HCT116 (cell line): ENCODE measurements around the gene ANKRD24. TPM values are rescaled to one million over a fixed set of nuclear protein-coding genes. Genes with fewer than 3 reads are reported as not detected.

ENCODE experiments used
- ATAC-seq: fragments of 200-7000 bp; cut with Tn5 transposase; 2 replicates; pipeline ENCODE4 v1.9.1; 2020; ENCODE audit warnings: mild to moderate bottlenecking, moderate library complexity
- BruUV-seq: library from RNA; stranded (reverse); fragments of 400-500 nt; replicated peaks from 2 replicates; lab custom pipeline; 2021; lab: Mats Ljungman, UMichigan
- CTCF ChIA-PET: fragments of 300-600 bp; sonication (Branson Sonifier 250); formaldehyde crosslinking; loops from one replicate; lab custom pipeline; 2021; ENCODE audit warnings: antibody characterized with exemption; lab: Charles Lee
- POLR2A ChIA-PET: fragments of 300-600, 350-600 bp; sonication (Branson Sonifier 250); formaldehyde crosslinking; loops from one replicate; lab custom pipeline; 2021; ENCODE audit warnings: antibody characterized with exemption; lab: Charles Lee
- RAD21 ChIA-PET, 2 experiments: fragments of 300-600 bp; sonication (Branson Sonifier 250); formaldehyde crosslinking; loops; one replicate each; lab custom pipeline; 2023; ENCODE audit warnings: low total read pairs in 2 of 2; ENCODE audit not compliant: uncharacterized antibody in 2 of 2, unreplicated experiment in 2 of 2, low non-redundant PET in 1 of 2; lab: Charles Lee
- DNase-seq: peaks from one replicate; pipeline ENCODE4 v3.0.0-alpha.2; 2010; ENCODE audit warnings: low read depth, low spot score
- H2AFZ ChIP-seq: fragments of 200-600 bp; shearing (Covaris generic), sonication (generic); 2 replicates; pipeline ENCODE4 v1.6.1; 2017; ENCODE audit warnings: low read depth, mixed run types, mixed read lengths, antibody characterized with exemption, low read length; ENCODE audit not compliant: poor library complexity, severe bottlenecking
- H3K27ac ChIP-seq: 2 replicates; pipeline ENCODE4 v1.5.1; 2012; ENCODE audit warnings: low read depth, low read length
- H3K27me3 ChIP-seq: fragments of 200-600 bp; sonication (generic); 2 replicates; pipeline ENCODE4 v1.6.1; 2016; ENCODE audit warnings: mixed run types, low read length, mixed read lengths; ENCODE audit not compliant: insufficient read depth
- H3K36me3 ChIP-seq, 2 experiments: fragments of 200-500 bp in 1 of 2; fragments of 200-600 bp in 1 of 2; sonication (Bioruptor generic) in 1 of 2; sonication (generic) in 1 of 2; 2 replicates each; pipeline versions ENCODE4 v1.5.1 to v1.6.1; 2014 to 2016; ENCODE audit warnings: low read length in 2 of 2, inconsistent platforms in 1 of 2, mixed read lengths in 1 of 2, mixed run types in 1 of 2; ENCODE audit not compliant: insufficient read depth in 2 of 2, control insufficient read depth in 1 of 2
- H3K4me1 ChIP-seq, 2 experiments: fragments of 200-600 bp in 1 of 2; sonication (generic) in 1 of 2; 2 replicates each; pipeline versions ENCODE4 v1.5.1 to v1.6.1; 2012 to 2017; ENCODE audit warnings: low read length in 2 of 2, inconsistent platforms in 1 of 2, mild to moderate bottlenecking in 1 of 2, mixed read lengths in 1 of 2, mixed run types in 1 of 2, moderate library complexity in 1 of 2; ENCODE audit not compliant: insufficient read depth in 2 of 2, control insufficient read depth in 1 of 2
- H3K4me2 ChIP-seq: fragments of 200-600 bp; sonication (generic); 2 replicates; pipeline ENCODE4 v1.6.1; 2017; ENCODE audit warnings: mixed run types, low read length, mixed read lengths
- H3K4me3 ChIP-seq, 2 experiments: fragments of 200-600 bp in 1 of 2; sonication (generic) in 1 of 2; replicated peaks in 1 of 2; 2 replicates each; pipeline ENCODE4 v1.5.1; 2011 to 2016; ENCODE audit warnings: low read length in 2 of 2, control low read depth in 1 of 2, low read depth in 1 of 2, mild to moderate bottlenecking in 1 of 2, mixed read lengths in 1 of 2, mixed run types in 1 of 2
- H3K79me2 ChIP-seq: fragments of 200-600 bp; sonication (generic); 2 replicates; pipeline ENCODE4 v1.6.1; 2017; ENCODE audit warnings: mild to moderate bottlenecking, mixed run types, low read length, moderate library complexity, mixed read lengths; ENCODE audit not compliant: insufficient read depth
- H3K9ac ChIP-seq: fragments of 200-600 bp; sonication (generic); 2 replicates; pipeline ENCODE4 v1.6.1; 2016; ENCODE audit warnings: low read length, mixed read lengths
- H3K9me2 ChIP-seq: fragments of 200-600 bp; sonication (generic), shearing (Covaris generic); 2 replicates; pipeline ENCODE4 v1.6.1; 2017; ENCODE audit warnings: mixed run types, mild to moderate bottlenecking, moderate library complexity; ENCODE audit not compliant: insufficient read depth
- H3K9me3 ChIP-seq, 2 experiments: fragments of 200-500 bp in 1 of 2; fragments of 200-600 bp in 1 of 2; sonication (Bioruptor generic) in 1 of 2; sonication (generic) in 1 of 2; 2 replicates each; pipeline ENCODE4 v1.6.1; 2014 to 2017; ENCODE audit warnings: low read length in 2 of 2, mixed read lengths in 2 of 2, inconsistent platforms in 1 of 2, low read depth in 1 of 2, mild to moderate bottlenecking in 1 of 2, mixed run types in 1 of 2, moderate library complexity in 1 of 2; ENCODE audit not compliant: control insufficient read depth in 1 of 2, insufficient read depth in 1 of 2
- H4K20me1 ChIP-seq: fragments of 200-600 bp; sonication (generic), shearing (Covaris generic); 2 replicates; pipeline ENCODE4 v1.6.1; 2017; ENCODE audit warnings: mixed run types, mild to moderate bottlenecking, moderate library complexity; ENCODE audit not compliant: insufficient read depth
- CEBPB ChIP-seq: IDR thresholded peaks from 2 replicates; pipeline ENCODE4 v1.6.1; 2012; ENCODE audit warnings: low read depth
- CTCF ChIP-seq, 3 experiments: fragments of 200-600 bp in 1 of 3; sonication (generic) in 1 of 3; IDR thresholded peaks in 2 of 3; conservative IDR thresholded peaks in 1 of 3; 2 replicates each; pipeline ENCODE4 v1.5.1; 2012 to 2017; ENCODE audit warnings: low read depth in 2 of 3, low read length in 2 of 3, antibody characterized with exemption in 1 of 3, borderline replicate concordance in 1 of 3, control low read depth in 1 of 3, mild to moderate bottlenecking in 1 of 3, mixed read lengths in 1 of 3, mixed run types in 1 of 3, moderate library complexity in 1 of 3; ENCODE audit not compliant: insufficient read depth in 1 of 3
- FOSL1 ChIP-seq: IDR thresholded peaks from 2 replicates; pipeline ENCODE4 v1.6.1; 2012; ENCODE audit warnings: low read depth
- JUND ChIP-seq: IDR thresholded peaks from 2 replicates; pipeline ENCODE4 v1.6.1; 2012
- MAX ChIP-seq: IDR thresholded peaks from 2 replicates; pipeline ENCODE4 v1.6.1; 2012
- POLR2A ChIP-seq: IDR thresholded peaks from 2 replicates; pipeline ENCODE4 v1.7.0; 2011; ENCODE audit warnings: borderline replicate concordance; ENCODE audit not compliant: insufficient read depth, insufficient read length; ENCODE audit errors: extremely low read depth
- SP1 ChIP-seq: IDR thresholded peaks from 2 replicates; pipeline ENCODE4 v1.6.1; 2012; ENCODE audit warnings: low read depth
- intact Hi-C: fragments of 100-400 bp; cut with micrococcal nuclease; formaldehyde crosslinking; loops from 2 replicates; pipeline ENCODE4 v1.10.0; 2022
- total RNA-seq: library from RNA; stranded (reverse); gene quantifications from one replicate; pipeline ENCODE4 v1.2.1, GENCODE V29; 2021; ENCODE audit not compliant: unreplicated experiment

Gene ANKRD24
- total RNA-seq, 1 experiment from 2014 or later, result 1.7 TPM

- Histone ChIP-seq H3K4me1 (no peaks in the 10 kb centered on the region), H2AFZ (no peak overlapping the region), H3K9me3 (no peaks in the 10 kb centered on the region), H3K79me2 (no peaks in the 10 kb centered on the region), H3K27me3 (peaks cover 15% of the 10 kb centered on the region), H3K4me2 (no peak overlapping the region), H4K20me1 (no peaks in the 10 kb centered on the region), H3K27ac (no peak overlapping the region), H3K36me3 (no peaks in the 10 kb centered on the region), H3K9me2 (no peaks in the 10 kb centered on the region), H3K9ac (no peak overlapping the region), H3K4me3 (no peak overlapping the region)
- ChIA-PET RAD21 (no interaction called here), POLR2A (no interaction called here), CTCF (interaction anchor here (1.3 kb wide), 1 partner anchor 12 kb away, joined by 3 read pairs; no protein-coding TSS in a partner anchor)
- no peak for TF ChIP-seq SP1
- no peak for TF ChIP-seq MAX
- TF ChIP-seq CEBPB, result no peak
- no peak for TF ChIP-seq JUND
- TF ChIP-seq FOSL1, result no peak
- TF ChIP-seq CTCF (IDR thresholded peaks at IDR 0.05 in 2 of 3, conservative IDR thresholded peaks at IDR 0.05 in 1 of 3; ENCODE audit: borderline replicate concordance in 1 of 3, insufficient read depth in 1 of 3, low read depth in 2 of 3, low read length in 2 of 3), result no peak
- TF ChIP-seq POLR2A, result no peak
- intact Hi-C loops, result no loop called here
- ATAC-seq (no peak), DNase-seq (no peak)
- BruUV-seq, result no TSS peak
These were observed 8.1 kb upstream of the ANKRD24 start for GRCh38 chr19:4174213-4174894.
